KOPT-K1 (cell line): Measurements from ENCODE around the gene FRMPD4.
"Not testable (repeated sequence)": the region's sequence is repeated elsewhere in the genome, so short reads cannot be mapped to it uniquely, and the experiment has no call there.

Experiments used
- H3K27ac ChIP-seq: fragments of 200-600 bp; sonication (generic); 2 replicates; pipeline ENCODE4 v1.5.1; 2016; ENCODE audit warnings: antibody characterized with exemption, mild to moderate bottlenecking, low read depth, low read length; ENCODE audit not compliant: poor library complexity, severe bottlenecking
- H3K36me3 ChIP-seq: fragments of 200-600 bp; sonication (generic); 2 replicates; pipeline ENCODE4 v1.5.1; 2017; ENCODE audit warnings: antibody characterized with exemption, mild to moderate bottlenecking, low read length, moderate library complexity; ENCODE audit not compliant: insufficient read depth
- H3K9me3 ChIP-seq: fragments of 200-600 bp; sonication (generic); 2 replicates; pipeline ENCODE4 v1.5.1; 2017; ENCODE audit warnings: antibody characterized with exemption, low read length, mild to moderate bottlenecking; ENCODE audit not compliant: insufficient read depth, poor library complexity, severe bottlenecking

FRMPD4 gene

DNA sequence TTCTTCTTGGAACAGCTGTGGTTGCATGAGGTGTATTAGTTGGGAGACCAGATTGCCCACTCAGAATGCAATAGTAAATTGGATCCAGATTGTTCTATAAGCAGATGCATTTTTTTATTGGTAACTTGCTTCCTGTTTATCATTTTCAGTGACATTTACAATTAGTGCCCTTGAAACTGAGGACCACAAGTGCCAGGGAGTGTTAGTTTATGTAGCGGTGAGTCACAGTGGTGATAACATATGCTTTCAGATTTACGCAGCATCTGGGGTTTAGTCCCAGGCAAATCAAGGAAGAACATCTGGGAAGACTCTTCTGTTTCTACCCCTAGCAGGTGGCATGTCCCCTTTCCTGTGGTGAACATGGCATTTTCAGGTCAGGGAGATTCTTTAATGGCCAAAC, 24.1 kb downstream of the FRMPD4 start:
- Histone ChIP-seq H3K36me3 (no peaks in the 10 kb centered on the region), H3K9me3 (no peaks in the 10 kb centered on the region), H3K27ac (no peak overlapping the region)

- not testable (repeated sequence) for H3K27ac ChIP-seq, H3K36me3 ChIP-seq, H3K9me3 ChIP-seq
Measured at GRCh38 chrX:12164180-12164579, 25.9 kb downstream of the FRMPD4 start.

GRCh38 chrX:12170755-12171154, 32.5 kb downstream of the FRMPD4 start:
- H3K27ac ChIP-seq = no peak overlapping the region

GRCh38 chrX:12174358-12174757, 36.1 kb downstream of the FRMPD4 start:
- Histone ChIP-seq H3K9me3 (no peaks in the 10 kb centered on the region), H3K36me3 (no peaks in the 10 kb centered on the region), H3K27ac (no peak overlapping the region)

More at GRCh38 chrX:12170755-12171154, 32.5 kb downstream of the FRMPD4 start:
- no peaks in the 10 kb centered on the region for H3K36me3 ChIP-seq
- no peaks in the 10 kb centered on the region for H3K9me3 ChIP-seq

GRCh38 chrX:12197030-12197429, 58.8 kb downstream of the FRMPD4 start:
- Histone ChIP-seq H3K9me3 (no peaks in the 10 kb centered on the region), H3K27ac (no peak overlapping the region), H3K36me3 (no peaks in the 10 kb centered on the region)

DNA sequence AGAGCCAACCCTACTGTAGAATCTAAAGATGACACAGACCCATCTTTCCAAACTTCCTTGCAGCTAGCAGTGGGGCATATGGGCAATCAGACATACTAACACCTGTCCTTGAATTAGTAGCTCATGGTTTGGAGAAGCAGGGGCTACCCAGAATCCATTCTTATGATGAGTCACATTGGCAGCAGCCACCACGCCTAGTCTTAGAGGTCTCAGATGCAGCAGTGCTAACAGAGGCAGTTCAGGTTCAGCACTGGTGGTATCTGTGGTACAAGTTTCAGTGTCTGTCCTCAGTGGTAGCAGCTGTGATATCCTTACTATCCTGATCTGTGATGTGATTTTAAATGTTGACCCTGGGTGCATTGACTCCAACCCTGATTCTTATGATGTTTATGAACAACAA, 68.1 kb downstream of the FRMPD4 start:
- no peaks in the 10 kb centered on the region for H3K9me3 ChIP-seq
- H3K27ac ChIP-seq = no peak overlapping the region
- no peaks in the 10 kb centered on the region for H3K36me3 ChIP-seq

DNA sequence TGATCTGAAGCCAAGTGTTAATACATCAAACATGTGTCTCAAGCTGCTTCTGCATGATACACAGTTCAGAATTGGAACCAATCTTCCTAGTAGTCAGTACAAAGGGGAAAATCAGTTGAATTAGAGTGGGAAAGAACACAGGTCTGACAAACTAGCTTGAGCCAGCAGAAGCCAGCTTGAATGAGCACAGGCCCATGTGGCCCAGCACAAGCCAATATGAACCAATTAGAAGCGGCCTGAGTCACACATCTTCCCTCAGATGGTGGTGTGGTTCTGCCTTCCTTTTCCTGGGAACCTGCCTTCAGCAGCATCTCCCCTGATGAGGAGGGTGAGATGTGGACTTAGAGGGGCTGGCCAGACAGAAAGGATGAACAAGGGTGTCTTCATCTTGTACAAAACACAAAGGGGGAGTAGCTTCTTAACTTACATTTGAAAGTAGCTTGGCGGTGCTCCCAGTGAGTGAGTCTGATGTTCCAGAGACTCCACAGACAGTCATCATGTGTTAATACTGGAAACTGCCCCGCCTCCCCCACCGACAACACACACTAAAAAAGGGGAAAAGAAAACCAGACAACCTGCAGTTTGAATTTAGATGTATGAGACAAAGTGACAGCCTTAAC, 72.0 kb downstream of the FRMPD4 start:
- H3K9me3 ChIP-seq = no peaks in the 10 kb centered on the region
- no peak overlapping the region for H3K27ac ChIP-seq
- no peaks in the 10 kb centered on the region for H3K36me3 ChIP-seq

GRCh38 chrX:12210971-12211370, 72.7 kb downstream of the FRMPD4 start:
- H3K9me3 ChIP-seq = no peaks in the 10 kb centered on the region
- no peaks in the 10 kb centered on the region for H3K36me3 ChIP-seq
- no peak overlapping the region for H3K27ac ChIP-seq

- Histone ChIP-seq H3K9me3 (no peaks in the 10 kb centered on the region), H3K36me3 (no peaks in the 10 kb centered on the region), H3K27ac (no peak overlapping the region)
Measured at GRCh38 chrX:12223650-12224049, 85.4 kb downstream of the FRMPD4 start.

DNA sequence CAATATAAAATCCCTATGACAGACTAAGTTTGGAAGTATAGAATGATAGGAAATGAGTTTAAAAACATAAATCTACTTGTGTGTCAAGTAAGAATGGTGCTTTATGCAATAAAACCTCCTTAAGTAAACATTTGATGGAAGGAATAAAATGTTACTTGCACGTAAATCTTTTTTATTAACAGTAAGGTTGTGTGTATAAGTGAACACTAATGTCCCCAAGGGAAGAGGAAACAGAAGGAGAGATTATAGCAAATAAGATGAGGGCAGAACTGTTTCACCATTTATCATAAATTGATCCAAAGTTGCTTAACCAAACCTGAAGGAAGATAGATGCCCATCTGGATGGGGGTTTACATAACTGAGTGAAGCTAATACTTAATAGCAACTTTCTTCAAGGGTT, 86.8 kb downstream of the FRMPD4 start:
- no peaks in the 10 kb centered on the region for H3K36me3 ChIP-seq
- no peak overlapping the region for H3K27ac ChIP-seq
- no peaks in the 10 kb centered on the region for H3K9me3 ChIP-seq

- Histone ChIP-seq H3K9me3 (no peaks in the 10 kb centered on the region), H3K36me3 (no peaks in the 10 kb centered on the region), H3K27ac (no peak overlapping the region)
Measured at GRCh38 chrX:12227412-12228041, 89.3 kb downstream of the FRMPD4 start.

- H3K27ac ChIP-seq = no peak overlapping the region
- H3K9me3 ChIP-seq = no peaks in the 10 kb centered on the region
Measured at GRCh38 chrX:12228862-12229261, 90.6 kb downstream of the FRMPD4 start.

DNA sequence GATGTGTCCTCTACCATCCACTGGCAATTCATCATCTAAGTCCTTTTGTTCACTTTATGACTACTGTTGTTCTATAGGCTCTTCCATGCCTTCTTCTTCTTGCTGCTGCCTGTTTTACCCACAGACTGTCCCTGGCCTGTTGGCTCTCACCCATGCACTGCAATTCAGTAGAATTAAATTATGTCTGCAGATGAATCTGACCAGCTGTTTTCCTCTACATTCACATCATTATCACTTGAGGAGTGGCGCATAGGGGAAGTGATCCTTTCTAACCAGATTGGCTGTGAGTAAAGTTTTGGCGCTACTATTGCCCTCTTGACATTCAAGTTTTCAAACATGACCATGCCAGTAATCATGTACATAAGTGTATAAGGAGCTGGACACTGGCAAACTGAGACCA, 91.7 kb downstream of the FRMPD4 start:
- Histone ChIP-seq H3K36me3 (no peaks in the 10 kb centered on the region), H3K27ac (no peak overlapping the region), H3K9me3 (no peaks in the 10 kb centered on the region)

More at GRCh38 chrX:12228862-12229261, 90.6 kb downstream of the FRMPD4 start:
- no peaks in the 10 kb centered on the region for H3K36me3 ChIP-seq

DNA sequence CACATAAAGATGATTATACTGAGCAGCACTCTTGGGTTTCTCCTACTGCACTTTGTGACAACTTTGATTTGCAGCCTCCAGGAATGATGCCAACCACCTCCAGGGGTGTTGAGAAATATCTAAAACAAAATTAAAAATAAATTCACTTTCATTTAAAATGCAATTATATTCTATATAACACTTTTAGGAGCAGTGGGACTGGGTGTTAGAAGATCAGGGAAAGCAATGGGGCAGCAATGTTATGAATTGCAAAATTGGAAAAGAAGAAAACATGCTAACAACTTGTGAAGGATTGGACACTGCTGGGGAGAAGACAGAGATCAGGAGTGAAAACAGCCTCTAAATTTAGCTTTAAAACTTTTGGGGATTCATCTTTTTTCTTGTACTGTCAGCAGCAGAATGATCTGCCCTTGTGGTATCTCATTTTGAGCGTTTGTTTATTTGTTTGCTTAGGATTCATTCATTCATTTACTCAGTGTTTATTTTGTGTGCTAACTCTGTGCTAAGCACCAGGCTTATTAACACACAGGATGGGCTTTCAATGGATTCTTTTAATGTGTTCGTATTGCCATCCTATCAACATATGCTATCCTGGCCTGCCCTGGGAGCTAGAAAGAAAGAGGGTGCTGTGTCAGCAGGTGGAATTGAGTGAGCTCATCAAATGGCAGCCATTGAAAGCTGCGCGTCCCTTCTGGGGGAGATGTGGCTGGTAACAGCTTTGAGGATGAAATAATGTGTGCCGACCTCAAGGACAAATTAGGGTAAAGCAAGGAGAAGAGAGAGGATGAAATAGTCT, 96.5 kb downstream of the FRMPD4 start:
- Histone ChIP-seq H3K27ac (no peak overlapping the region), H3K9me3 (no peaks in the 10 kb centered on the region), H3K36me3 (no peaks in the 10 kb centered on the region)

DNA sequence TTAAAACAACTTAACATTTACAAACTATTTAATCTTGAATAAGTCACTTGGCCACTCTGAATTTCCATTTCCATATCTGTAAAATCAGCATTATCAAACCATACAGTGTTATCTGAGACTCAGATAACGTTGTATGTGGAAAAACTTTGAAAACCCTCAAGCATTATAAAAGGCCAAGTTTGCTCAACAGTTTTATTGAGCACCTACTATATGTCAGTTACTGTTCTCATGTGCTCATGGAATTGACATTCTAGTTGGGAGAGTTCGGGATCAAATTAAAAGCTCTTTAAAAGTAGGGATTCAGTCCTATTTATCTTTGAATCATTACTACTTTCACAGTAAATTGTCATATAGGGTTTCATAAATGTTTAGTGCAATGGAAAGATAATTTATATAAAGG, 97.9 kb downstream of the FRMPD4 start:
- Histone ChIP-seq H3K27ac (no peak overlapping the region), H3K9me3 (no peaks in the 10 kb centered on the region), H3K36me3 (no peaks in the 10 kb centered on the region)
